Stimulated activated CD4-positive, alpha-beta T cell treated with anti-CD3 and anti-CD28 coated beads, TNF-alpha, amount 100 ng/mL, for 4 hours (primary cell): ENCODE measurements around the gene NR2E1.

Experiments
- DNase-seq, 3 experiments: peaks; one replicate each; pipeline ENCODE4 v3.0.0-alpha.2; 2020; ENCODE audit warnings: low read depth in 3 of 3

NR2E1 gene

GRCh38 chr6:108165714-108166663, at the start of gene NR2E1:
Gene NR2E1, plus strand, starts transcription at chr6:108166022. Its CDS starts 744 bp downstream, at chr6:108166766.
- DNase-seq: no peak

DNA sequence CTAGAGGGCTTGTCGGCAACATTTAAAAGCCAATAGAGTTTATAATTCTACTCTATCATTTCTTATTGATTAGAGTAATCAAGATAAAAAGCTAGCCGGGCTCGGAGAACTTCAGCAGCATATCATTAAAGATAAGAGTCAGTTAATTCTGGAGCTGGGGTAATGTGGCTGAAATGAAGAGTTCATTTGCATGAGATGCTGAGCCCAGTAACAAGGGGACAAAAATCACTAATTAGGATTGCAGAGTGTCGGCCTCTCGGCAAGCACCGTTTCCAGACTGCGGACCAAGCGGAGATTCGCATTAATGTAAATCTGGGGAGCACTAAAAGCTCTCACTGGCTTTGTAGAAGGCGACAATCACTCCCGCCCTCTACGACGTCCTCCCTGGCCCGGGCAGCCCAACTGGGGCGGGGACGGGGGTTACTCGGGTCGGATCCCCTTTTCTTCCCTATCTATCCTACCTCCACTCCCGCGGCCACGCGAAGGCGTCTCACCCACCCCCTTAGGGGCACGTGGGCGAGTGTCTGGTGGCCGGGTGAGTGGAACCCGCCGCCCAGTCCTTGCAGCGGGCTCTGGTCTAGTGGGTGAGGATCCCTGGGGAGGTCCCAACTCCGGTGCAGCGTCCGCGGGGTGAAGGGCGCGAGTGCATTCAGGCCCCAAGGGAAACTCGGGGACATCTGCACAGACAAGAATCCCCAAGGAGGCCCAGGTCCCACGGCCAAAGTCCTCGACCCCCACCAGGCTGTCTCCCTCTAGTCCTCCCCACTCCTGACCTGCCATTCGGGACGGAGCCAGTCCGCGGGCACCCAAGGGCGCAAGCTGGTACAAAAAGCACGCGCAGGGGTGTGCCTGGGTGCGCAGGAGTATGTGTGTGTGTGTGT, 49.0 kb upstream of the NR2E1 start:
- DNase-seq: no peak

DNA sequence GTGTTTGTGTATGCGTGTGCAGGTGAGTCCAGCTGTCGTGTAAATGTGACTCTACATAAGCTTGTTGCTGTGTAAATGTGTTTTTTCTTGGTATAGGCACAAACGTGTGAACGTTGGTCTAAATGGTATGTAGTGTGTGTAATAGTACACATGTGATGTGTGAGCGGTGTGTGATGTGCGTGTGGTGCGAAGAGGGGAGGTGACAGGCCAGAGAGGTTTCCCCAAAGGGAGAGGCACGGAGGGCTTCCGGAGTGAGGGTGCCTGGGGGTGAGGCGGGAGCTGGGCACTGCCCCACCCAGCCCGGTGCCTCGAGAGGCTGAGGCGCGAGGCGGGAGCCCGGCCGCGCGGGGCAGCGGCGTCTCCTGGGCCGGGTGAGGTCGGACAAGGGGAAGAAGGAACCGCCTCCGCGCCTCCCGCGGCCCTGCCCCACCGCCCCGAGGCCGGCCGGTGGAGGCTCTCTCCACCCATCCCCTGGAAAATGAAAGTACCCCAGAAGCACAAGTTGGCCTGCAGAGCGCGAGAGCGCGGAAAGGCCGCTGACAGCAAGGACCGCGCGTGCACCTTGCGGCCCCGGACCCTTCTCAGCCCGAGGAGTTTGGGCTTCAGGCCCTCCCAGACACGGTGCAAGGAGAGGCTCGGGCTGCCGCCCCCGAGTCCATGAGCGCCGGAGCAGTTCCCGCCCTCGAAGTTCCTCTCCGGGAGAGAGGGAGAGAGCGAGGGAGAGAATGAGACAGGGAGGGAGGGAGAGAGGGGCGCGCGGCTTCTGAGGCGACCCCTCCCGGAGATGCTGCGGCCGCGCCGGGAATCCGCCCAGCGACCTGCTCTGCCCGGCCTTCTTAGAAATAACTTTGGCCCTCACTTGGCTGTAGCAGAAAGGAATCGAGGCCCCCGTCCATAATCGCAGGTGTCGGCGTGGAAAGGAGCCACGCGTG, 48.1 kb upstream of the NR2E1 start:
- peak in 1 of 3 experiments; percentile 4 for DNase-seq

DNA sequence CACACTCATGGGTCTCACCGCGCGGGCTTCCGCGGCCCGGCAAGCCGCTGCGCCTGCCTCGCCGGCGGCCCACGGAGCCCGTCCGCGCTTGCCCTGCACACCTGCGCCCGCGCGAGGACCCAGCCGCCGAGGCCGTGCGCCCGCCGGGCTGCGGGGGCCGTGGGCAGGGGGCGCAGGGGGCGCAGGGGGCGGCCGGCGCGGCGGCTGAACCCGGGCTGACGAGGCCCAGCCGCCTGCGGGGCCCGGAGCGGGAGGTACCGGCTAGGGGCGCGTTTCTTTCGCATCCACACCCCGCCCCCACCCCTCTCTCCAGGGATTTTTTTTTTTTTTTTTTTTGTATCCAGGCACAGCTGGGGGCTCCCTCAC, 47.5 kb upstream of the NR2E1 start:
- no peak for DNase-seq

- no peak for DNase-seq
Measured at GRCh38 chr6:108118810-108119768, 46.7 kb upstream of the NR2E1 start.

GRCh38 chr6:108119769-108120141, 46.1 kb upstream of the NR2E1 start:
- no peak for DNase-seq

DNA sequence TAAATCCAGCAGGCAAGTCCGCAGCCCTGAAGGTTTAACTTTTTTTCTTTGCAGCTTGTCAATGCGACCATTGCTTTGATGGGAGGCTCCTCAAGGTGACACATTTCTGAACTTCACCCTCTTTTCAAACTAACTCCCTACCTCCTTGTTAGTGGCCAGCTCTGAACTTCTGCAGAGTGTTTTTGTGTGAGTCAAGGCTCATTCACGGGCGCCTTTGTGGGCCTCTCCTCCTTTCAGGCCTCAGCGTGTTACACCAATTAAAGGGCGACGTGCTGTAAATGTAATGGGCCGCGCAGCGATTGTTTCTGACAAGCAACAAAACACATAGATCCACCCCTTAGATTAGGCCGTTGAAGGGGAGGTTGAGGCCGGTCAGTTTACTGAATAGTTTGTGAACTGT, 45.5 kb upstream of the NR2E1 start:
- DNase-seq: no peak

- no peak for DNase-seq
Measured at GRCh38 chr6:108121612-108122011, 44.2 kb upstream of the NR2E1 start.

GRCh38 chr6:108123481-108123929, 42.3 kb upstream of the NR2E1 start:
- DNase-seq: no peak

DNA sequence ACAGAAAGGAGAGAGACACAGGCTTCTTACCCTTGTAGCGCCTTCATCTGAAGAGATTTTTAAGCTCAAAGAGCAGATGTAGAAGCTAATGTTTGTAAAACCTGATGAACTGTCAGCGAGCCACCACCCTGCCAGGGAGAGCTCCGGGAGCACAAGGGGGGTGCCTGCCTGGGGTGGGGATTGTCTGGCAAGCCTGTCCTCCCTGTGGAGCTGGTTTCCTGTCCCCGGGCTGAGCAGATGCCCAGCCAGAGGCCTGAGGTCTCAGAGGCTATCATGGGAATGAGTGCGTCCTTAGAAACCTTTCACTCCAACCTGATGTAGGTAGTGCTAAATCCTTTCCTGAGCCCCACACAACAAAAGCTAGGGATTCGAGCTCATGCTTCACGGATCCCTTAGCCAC, 41.9 kb upstream of the NR2E1 start:
- no peak for DNase-seq

GRCh38 chr6:108127056-108127455, 38.8 kb upstream of the NR2E1 start:
- no peak for DNase-seq

- no peak for DNase-seq
Measured at GRCh38 chr6:108127826-108128225, 38.0 kb upstream of the NR2E1 start.

DNA sequence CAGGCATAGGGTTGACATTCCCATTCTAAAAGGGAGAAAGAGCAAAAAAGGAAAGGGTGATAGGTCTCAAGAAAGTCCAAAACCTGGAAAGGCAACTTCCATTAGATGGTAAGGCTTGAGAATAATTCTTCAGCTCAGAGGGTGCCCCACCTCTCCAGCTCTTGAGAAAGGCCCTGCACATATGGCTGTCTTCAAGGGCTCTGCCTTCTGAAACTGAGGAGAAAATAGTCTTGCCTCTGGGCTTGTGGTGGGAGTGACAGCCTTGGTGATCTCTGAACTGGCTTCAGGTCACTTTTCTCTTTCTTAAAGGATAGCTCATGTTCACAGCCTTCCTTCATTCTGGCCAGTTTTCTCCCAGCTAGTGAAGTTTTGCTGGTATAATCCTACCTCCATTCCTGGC, 35.6 kb upstream of the NR2E1 start:
- no peak for DNase-seq

DNA sequence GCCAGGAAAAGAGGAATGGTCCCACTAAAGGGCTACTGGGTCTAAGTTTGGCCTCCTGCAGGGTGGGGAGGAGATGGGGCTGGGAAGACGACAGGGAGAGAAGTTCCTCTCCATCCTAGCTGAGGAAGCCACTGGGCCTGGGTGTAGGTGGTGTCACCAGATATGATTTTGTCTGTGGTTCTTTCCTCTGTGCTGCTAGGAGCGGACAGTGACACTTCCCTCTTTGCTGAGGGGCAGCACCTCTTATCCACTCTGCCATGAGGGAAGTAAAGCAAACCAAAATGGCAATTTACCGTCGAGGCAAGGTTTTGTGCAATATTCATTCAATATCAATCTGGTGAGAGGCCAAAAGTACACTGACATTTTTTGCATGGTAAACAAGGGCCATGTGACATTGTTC, 33.0 kb upstream of the NR2E1 start:
- no peak for DNase-seq

DNA sequence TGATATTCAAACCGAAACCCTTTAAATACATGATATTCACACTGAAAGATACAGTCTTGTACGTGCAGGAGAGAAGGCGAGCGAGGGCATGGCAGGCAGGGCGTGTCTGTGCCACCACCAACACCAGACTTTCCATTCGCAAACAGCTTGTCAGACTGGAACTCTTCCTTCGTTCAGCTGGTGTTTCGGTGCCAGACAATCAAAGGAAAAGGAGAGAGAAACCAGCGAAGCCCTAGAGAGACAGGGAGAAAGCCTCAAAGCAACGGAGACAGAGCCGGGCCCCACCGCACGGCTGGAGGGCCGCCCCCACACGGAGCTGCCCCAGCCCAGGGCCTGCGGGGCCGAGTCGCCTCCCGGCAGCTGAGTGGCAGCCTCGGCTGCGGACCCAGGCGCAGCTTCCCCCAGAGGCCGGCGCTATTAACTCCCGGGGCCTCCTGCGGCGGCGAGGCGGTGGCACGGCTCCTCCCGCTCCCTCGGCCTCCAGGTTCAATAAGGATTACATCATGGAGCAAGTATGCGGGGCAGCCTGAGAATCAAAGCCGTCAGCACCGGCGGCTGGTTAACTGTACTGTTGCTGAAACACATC, 32.1 kb upstream of the NR2E1 start:
- no peak for DNase-seq

DNA sequence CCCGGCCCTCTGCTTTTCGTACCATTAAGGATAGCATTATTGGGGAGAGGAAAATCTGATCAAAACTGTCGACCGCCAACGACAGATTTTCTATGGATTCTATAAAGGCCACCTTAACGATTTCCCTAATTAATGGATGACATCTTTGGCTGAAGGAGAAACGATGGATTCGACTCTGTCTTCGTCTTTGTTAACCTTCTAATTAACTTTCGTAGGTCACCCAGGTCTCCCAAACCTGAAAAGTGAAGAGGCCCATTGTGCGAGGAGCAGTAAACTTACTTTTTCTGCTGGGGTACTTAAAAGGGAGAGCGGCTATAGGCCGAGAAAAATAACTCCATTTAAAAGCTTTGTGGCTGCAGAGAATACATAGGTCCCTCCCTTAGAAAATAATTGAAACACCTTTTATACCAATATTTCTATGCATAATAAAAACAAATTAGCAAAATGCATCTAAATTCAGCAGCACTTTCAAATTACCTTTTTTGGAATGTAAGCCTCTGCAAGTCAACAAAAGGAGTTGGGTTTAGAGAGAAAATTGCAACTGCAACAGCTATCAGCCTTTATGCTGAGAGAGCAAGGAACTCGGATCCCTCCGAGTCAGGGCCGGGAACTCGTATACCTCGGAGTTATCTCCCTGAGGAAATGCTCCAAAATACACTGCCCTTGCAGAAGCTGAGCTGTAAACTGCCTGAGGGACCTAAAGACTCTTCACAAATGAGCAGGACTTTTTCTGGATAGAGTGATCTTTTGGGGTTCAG, 31.4 kb upstream of the NR2E1 start:
- no peak for DNase-seq

DNA sequence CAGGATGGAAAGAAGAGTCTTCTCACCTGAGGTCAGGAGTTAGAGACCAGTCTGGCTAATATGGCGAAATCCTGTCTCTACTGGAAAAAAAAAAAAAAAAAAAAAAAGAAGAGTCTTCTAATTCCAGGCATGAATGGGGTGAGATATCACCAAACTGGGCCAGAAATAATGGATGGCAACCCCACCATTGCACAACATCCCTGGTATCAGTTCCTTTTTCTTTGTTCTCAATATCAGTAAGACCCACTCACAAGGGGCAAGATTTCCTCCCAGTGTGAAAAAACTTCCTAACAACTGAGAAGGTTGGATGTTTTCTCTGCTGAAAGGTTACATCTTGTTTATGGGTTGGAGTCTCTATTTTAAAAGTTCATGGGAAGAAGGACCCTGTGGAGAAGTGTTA, 23.6 kb upstream of the NR2E1 start:
- no peak for DNase-seq

- no peak for DNase-seq
Measured at GRCh38 chr6:108145639-108146038, 20.2 kb upstream of the NR2E1 start.

GRCh38 chr6:108152446-108152845, 13.4 kb upstream of the NR2E1 start:
- DNase-seq: no peak
